NB4 (cell line): Measurements from ENCODE around the gene UNC5B.

Experiments used
- DNase-seq: peaks from one replicate; pipeline ENCODE4 v3.0.0; 2010; ENCODE audit warnings: low read depth
- H3K4me3 ChIP-seq: one replicate; pipeline ENCODE4 v1.5.1; 2011; ENCODE audit warnings: mild to moderate bottlenecking, low read depth, low read length, moderate library complexity
- CTCF ChIP-seq: IDR thresholded peaks from one replicate; pipeline ENCODE4 v1.5.1; 2012; ENCODE audit warnings: low read depth, low read length
- MAX ChIP-seq: IDR thresholded peaks from 2 replicates; pipeline ENCODE4 v1.6.1; 2011; ENCODE audit warnings: low read depth, low read length
- MYC ChIP-seq: IDR thresholded peaks from 2 replicates; pipeline ENCODE4 v1.6.1; 2011; ENCODE audit warnings: low read depth, low read length
- POLR2A ChIP-seq: IDR thresholded peaks from 2 replicates; pipeline ENCODE4 v1.6.1; 2011; ENCODE audit warnings: mild to moderate bottlenecking; ENCODE audit not compliant: insufficient read length; ENCODE audit errors: extremely low read depth

Gene UNC5B

GRCh38 chr10:71203716-71204115 is 8.7 kb upstream of the UNC5B start:
- no peak overlapping the region for H3K4me3 ChIP-seq
- DNase-seq = no peak
- no peak for TF ChIP-seq MAX
- TF ChIP-seq CTCF = no peak
- TF ChIP-seq POLR2A = no peak
- no peak for TF ChIP-seq MYC

GRCh38 chr10:71204746-71205145 is 7.6 kb upstream of the UNC5B start:
- TF ChIP-seq MAX (no peak), CTCF (no peak), MYC (no peak), POLR2A (no peak)
- no peak overlapping the region for H3K4me3 ChIP-seq

GRCh38 chr10:71205468-71205867 is 6.9 kb upstream of the UNC5B start:
- no peak for DNase-seq
- no peak overlapping the region for H3K4me3 ChIP-seq
- TF ChIP-seq MYC (no peak), MAX (no peak), CTCF (no peak), POLR2A (no peak)

More at GRCh38 chr10:71204746-71205145, 7.6 kb upstream of the UNC5B start:
- no peak for DNase-seq

GRCh38 chr10:71206911-71207310 is 5.5 kb upstream of the UNC5B start:
- no peak for DNase-seq
- no peak for TF ChIP-seq MAX
- no peak for TF ChIP-seq MYC
- TF ChIP-seq CTCF = no peak
- TF ChIP-seq POLR2A = no peak
- no peak overlapping the region for H3K4me3 ChIP-seq

GRCh38 chr10:71207578-71207977 is 4.8 kb upstream of the UNC5B start:
- H3K4me3 ChIP-seq = no peak overlapping the region
- TF ChIP-seq POLR2A (no peak), MAX (no peak), MYC (no peak), CTCF (no peak)
- DNase-seq = no peak

- no peak for TF ChIP-seq MYC
- no peak for TF ChIP-seq POLR2A
- no peak for DNase-seq
- no peak overlapping the region for H3K4me3 ChIP-seq
These were observed 3.0 kb upstream of the UNC5B start for GRCh38 chr10:71209352-71209715.
